ENCODE results near the gene PSMG4. TPM values are rescaled to one million over a fixed set of nuclear protein-coding genes. Genes with fewer than 3 reads are reported as not detected.
A peak's percentile ranks its signal among the peaks of the same experiment; 100 is the strongest.

Gene PSMG4
- total RNA-seq, 1 donor from 2014 or later = 33.5 TPM

DNA sequence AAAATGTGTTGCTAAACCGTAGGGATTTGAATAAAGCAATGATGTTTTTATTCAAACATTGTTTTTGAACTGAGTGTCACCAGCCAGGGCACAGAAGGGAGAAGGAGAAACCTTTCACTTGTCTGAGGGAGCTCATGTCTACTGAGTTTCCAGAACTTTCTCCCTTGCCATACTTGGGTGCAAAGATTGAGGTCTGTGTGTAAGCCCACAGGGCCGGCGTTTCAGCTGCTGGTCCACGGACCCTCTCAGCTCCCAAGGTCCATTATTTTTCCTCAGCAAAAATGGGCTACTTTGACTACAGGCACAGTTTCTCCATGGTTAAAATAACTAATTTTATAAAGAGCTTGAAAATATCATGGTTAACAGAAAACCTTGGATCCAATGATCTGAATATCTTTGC is 32.6 kb downstream of the PSMG4 start:
- DNase-seq = no peak

DNA sequence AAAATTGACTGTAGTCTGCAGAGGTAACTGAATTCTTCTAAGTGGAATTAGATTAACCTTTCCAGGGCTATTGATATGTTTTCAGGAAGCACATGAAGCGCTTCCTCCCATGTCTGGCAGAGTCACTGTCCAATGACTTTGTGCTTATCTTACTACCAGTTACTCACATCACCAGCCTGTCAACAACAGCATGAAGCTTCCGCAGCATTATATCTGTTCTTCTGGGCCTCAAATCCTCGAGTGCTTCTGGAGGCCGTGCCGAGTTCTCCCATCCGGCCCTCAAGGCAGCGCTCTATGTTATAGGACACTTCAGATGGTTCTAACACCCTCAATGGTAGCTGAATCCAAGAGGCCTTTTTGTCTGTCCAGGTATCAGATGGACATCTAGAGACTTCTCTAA is 33.2 kb downstream of the PSMG4 start:
- peak; percentile 19 for DNase-seq

DNA sequence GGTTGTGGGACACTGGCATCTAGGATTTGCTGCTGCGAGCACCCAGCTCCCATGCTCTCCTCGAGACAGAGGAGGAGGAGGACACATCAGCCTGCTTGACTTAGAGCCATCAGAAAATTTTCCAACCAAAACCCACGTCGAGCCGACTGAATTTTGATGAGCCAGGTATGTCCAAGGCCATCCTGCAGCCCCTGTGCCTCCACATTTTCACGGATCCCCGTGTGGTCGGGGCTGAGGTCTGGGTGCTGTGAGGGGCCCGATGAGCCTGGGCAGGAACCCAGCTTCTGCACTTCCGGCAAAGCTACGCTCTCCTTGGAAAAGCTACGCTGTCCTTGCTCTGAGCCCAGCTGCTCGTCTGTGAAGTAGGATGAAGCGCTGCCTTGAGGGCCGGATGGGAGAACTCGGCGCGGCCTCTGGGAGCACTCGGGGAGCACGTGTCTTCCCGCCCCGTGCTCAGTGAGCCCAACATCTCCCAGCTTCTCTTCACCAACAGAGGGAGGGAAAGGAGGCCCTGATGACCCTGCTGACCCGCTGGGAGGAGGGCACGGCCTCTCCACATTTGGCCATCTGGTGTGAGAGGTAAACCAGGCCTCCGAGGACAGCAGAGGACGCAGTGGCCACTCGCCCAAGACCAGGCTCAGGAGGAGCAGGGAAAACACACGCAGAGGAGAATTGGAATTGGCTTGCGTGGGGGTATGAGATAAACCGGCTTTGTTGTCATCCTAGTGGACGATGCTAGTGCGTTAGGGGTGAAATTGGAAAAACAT is 33.9 kb downstream of the PSMG4 start:
- DNase-seq = no peak

DNA sequence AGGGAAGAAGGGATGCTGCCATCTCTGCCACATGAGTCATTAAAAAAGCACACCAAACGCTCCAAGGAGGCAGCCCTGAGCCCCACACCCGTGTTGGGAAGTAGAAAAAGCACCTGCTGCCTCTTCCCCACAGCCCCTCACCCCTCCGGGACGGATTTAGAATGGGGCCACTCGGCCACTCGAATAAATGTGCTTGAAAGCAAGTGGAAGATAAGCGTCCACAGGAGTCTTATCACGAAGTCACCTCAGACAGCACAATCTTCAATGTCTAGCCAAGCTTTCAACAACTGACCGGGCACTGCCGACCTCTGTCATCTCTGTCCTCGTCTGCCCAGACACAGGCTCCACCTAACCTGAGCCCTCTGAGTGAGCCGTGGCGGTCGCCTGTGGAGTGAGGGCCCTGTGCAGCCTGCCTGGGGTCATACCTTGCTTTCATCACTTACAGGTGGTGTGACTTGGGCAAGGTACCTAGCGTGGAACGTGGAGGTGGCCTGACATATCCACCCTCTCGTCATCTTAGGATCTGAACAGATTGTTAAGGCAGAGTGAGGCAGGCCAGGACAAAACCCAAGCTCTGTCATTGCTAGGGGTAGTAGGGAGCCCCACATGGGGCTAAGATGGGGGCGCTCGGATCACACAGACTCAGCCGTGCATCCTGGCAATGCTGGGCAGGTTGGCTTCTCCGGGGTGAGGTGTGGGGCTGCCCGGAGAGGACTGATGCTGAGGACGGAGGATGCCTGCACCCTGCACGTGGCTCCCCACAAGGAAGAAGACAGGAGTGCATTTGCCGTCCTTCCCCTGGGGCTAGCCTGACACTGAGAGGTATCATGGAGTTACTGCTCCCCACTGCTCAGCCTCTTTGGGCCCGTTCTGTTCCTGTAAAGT is 34.8 kb downstream of the PSMG4 start:
- DNase-seq = no peak

DNA sequence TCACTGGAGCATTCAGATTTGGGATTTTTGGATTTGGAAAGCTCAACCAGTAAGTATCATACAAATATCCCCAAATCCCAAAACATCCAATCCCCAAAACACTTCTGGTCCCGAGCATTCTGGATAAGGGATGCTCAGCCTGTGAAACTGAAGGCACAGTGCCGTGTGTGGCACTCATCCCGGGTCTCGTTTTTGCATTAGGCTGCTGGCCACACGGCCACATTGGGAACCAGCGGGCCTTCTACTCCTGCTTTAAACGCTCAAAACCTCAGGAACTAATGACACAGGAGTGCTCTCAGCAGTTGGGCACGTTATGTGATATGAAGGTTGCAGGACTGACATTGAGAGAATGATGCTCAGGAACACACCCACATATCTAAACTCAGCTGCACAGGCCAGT is 35.6 kb downstream of the PSMG4 start:
- no peak for DNase-seq

DNA sequence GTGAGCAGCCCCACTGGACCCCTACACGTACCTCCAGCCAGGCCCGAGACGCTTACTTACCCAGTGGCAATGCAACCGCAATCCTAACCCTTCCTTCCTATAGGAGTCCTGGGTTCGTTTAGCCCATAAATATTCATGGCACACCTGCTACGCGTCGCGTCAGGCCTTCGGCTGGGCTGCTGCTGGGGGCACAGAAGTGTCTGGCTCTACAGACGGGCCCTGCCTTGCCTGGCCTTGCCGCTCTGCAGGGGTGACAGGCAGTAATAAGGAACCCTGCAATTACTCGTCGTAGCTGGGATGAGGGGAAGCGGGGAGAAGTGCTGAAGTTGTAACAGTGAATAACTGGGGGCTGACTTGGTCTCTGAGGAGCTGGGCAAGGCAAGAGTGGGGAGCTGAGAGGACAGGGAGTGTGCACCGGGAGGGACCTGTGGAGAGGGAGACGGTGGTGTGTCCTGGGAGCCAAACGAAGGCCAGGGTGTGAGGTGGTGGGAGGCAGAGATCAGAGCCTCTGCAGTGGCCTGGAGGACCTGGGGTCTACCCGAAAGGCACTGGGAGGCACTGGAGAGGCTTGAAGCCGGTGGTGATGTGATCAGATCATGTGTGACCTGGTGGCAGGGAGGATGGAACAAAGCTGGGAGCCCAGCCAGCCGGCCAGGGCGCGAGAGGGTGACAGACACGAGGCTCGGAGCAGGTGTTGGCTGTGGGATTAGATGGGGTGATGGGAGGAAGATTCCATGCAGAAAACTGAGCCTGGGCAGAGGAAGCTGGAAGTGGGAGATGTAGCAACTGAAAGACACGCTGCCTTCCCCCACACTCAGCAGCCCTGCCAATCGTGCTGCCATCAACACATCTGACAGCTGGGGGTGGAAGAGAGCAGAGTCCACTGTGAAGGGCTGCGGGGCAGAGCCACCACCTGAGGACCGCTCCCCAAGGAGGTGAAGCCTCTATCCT is 36.4 kb downstream of the PSMG4 start:
- DNase-seq = peak; percentile 51

DNA sequence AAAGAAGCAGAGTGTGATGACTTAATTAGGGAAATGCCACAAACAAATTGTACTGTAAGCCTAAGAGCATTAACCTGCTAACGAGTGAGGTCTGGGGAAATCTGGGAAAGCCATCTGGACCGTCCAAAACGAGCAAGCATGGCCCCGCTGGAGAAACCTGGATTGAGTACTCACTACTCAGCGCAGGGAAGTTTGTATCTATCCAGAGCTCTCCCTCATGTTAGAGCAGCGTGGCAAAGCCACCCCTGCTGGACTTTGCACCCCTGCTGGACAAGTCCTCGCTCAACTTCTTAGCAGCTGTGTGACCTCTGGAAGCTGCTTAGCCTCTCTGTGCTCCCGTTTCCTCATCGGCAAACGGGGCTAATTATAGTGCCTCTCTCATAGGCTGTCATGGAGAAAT is 37.3 kb downstream of the PSMG4 start:
- no peak for DNase-seq

DNA sequence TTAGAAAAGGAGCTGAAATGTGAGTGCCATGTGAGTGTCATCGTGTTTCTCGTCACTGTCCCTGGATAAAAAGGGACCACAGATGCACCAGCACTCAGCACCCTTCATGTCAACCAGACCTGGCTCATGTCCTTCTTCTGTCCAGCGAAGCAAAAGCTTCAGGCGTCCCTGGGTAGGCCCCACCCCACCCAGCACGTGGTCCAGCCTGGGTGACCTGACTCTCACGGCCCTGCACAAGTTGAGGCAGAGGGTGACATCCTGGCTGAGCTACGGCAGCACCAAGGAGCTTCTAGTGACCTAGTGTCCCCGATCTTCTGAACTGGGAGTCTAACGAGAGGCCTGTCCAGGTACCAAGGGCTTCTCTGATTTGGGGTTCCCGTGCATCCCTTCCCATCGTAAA is 37.8 kb downstream of the PSMG4 start:
- no peak for DNase-seq

DNA sequence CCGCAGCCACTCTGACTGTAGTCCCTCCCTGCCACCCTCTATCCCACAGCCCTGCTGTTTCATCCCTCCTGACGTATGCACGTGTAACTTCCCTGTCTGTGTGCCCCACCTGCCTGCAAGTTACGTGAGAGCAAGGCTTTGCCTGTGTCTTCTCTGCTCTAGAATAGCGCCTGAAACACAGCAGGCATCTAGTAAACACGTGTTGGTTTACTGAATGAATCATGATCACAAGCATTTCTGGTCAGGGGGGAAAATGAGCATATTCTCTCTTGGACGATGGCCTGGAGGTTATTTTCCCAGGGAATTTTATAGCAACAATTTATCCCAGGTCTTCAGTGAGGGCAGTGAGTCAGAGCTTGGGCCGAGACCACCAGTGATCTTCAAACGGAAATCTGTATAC is 38.3 kb downstream of the PSMG4 start:
- no peak for DNase-seq

DNA sequence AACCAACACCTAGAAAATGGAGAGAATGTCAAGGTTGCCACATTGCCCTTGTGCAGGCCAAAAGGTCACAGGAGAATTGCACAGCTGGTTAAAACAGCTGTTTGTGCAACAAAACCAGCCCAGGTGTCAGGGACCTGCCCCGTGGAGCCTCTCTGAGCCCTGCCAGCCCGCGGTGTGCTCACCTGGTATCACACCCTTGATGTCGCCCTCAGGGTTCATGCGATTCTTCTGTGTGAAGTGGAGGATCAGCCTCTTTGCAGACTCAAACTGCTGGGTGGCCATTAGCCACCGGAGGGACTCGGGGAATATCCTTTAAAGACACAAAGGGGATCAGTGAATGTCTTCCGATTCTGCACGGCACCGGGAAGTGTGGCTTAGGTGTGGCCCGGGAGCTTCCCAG is 39.2 kb downstream of the PSMG4 start:
- DNase-seq = no peak

DNA sequence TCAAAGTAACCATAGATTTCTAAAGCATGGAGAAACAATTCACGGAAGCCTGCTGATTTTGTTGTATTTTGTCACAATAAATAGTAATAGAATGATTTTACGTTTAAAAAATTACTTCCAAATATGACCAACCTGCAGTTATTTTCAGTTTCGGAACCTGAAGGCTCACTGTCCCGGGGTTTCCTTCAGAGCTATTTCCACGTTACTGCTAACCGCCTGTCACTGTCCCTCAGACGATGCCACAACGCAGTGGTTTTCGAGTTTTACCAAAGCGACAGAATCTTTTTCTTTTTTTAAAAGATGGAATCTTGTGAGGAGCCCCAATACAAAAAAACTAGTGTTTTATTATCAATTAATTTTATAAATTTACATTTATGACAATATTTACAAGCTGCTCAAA is 40.5 kb downstream of the PSMG4 start:
- no peak for DNase-seq

DNA sequence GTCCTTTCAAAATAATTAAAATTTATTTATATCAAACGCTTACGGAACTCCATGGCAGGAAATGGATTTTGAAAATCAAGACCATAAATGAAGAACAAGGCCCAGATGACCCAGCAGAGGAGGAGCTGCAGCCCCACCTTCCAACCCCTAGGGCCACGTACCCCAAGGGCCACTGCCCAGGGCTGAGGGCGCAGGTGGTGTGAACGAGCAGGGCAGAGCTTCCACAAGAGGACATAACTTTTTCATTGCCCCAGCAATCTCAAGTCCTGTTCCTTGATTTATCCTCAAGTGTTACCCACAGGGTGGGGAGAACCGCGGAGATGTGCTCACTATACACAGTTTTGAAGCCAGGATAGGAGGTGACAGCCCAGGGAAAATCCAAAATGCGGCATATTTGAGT is 42.8 kb downstream of the PSMG4 start:
- no peak for DNase-seq

DNA sequence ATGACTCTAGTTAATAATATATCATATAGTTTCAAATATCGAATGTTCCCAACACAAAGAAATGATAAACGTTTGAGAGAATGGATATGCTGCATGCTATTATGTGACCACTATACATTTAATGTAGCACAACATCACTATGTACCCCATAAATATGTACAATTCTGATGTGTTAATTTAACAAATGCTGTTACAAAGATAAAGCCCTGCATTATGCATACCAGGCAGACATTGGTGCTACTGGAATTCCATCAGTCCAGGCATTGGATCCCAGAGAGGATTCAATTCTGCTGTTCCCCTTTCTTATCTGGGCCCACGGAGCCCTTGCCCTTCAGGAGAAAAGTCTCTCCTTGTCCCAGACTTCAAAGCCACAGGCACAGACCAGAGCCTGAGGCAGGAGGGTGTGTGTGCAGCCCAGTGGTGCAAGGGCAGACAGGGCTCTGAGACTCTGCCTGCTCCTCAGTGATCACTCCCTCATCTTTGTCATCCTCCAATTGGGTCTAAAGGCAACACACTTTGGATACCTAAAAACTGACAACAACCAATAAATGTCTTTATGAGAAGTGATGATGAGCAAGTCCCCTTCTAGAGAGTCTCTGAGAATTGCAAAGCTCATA is 45.2 kb downstream of the PSMG4 start:
- no peak for DNase-seq

DNA sequence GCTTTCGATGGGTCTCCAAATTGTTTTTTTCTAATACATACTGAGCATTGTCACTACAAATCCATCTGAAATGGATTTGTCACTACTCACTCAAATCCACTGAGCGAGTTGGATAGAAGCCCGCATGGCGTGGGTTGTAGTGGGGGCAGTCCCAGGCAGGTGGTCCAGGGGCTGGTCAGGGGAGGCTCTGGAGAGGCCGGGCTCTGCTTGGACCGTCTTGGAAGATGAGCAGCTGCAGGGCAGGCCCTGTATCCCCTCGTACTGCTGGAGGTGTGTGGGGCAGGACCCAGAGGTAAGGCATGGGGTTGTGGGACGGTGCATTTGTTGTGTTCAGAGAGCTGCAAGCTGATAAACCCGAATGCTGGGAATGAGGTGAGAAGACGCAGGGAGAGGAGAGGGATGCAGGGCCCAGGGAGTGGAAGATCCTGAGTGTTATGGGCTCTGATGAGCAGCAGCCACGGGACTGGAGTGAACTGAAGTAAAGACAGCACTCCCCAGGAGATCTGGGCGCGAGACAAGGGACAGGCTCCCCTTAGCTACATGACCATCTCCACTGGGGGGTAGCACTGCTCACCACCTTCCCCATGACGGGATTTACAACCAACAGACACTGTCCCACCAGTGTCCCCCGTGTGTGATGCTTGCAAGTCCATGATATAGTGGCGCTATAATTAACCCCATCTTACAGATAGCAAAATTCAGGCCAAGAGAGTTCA is 45.9 kb downstream of the PSMG4 start:
- DNase-seq = no peak

DNA sequence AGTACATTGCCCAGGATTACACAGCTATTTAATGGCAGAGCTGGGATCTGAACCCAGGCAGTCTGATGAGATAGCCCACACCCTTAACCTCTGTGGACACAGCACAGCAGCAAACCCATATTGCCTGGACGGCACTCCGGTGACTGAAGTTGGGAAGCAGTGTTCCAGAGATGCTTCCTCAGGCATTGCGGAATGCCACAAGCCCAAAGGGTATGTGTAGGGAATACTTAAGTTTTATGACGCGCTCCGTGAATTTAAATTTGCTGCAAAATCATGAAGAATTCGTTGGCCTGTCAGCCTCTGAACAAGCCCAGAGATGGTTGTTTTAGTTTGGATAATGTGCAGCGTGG is 46.4 kb downstream of the PSMG4 start:
- no peak for DNase-seq

DNA sequence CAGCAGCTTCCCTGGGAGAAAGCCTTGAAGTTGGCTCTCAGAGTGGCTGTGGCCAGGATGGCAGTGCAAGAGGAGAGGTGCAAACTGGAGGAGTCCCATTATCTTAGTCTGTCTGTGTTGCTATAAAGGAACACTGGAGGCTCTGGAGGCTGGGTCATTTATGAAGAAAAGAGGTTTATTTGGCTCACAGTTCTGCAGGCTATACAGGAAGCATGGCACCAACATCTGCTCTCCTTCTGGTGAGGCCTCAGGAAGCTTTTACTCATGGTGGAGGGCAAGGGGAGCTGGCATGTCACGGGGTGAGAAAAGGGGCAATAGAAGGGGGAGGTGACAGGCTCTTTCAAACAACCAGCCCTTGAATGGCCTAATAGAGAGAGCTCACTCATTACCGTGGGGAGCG is 47.1 kb downstream of the PSMG4 start:
- DNase-seq = no peak

DNA sequence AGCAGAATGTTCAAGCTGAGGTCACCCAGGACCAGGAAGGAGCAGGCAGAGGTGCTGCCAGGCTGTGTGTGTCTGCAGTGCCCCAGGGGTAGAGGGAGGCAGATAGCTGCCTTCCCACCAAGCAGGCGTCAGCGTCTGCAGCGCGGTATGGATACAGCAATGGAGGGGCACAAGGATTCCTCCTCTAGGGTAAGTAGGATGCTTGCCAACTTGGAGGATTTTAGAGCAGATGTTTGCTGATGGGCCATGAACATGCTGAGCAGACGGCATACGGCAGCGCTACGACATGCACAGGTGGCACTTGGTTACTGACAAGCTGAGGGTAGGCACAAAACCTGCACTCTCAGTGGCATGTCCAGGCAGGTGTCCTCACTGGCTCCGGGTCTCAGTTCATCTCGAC is 48.1 kb downstream of the PSMG4 start:
- no peak for DNase-seq

DNA sequence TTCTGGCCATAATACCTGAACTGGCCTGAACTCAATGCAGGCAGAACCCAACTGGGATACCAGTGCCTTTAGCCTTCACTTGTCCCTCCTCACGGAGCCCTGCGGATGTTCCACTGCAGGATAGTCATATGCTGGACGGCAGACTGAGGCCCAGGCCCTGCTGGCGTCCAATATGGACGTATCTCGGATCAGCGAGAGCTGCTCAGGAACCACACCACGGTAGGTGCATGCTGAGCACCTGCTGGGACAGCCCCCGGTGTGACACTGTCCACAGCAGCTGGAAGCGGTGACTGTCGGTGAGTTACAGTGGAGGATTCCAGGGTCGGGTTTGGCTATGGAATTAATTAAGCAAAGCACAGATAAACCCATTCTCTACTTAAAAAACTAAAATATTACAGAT is 48.7 kb downstream of the PSMG4 start:
- no peak for DNase-seq

DNA sequence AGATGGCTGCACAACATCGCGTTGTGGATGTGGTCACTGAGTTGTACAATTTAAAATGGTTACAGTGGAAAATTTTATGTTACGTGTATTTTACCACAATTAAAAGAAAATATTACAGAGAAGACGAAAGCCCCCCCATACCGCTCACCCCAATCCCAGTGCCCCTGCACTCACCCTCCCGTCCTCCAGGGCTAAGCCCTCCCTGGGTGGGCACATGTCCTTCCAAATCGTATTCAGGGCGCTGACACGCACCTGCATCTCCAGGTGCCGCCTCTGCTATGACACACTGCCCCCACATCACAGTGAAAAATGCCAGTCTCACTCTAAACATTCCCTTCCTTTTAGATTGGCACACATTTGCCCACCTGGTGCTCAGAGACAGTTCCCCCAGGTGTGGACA is 49.4 kb downstream of the PSMG4 start:
- no peak for DNase-seq

DNA sequence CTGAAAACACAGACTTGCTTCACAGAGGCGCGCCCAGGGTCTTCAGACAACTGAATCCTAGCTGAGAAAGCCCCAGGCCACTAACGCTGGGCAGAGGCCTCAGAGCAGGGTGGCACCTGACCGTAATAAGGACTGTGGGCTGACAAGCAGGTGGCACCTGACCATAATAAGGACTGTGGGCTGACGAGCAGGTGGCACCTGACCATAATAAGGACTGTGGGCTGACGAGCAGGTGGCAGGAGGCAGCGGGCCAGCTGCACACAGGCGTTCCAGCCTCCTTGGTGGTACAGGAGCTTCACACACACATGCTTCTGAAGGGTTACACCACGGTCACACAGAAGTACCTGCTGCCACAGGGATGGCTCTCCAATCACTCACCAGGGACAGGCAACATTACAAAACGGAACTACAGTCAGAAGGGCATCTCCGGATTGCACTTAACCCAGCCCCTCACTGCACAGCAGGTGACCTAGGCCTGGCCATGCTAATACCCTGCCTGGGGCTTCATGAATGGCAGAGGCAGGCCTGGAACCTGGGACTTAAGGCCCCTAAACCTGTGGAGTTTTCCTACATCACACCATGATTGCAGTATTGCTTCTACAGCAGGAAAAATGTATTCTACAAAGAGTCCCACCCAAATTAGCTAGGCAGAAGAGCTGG is 50.8 kb downstream of the PSMG4 start:
- DNase-seq = no peak

DNA sequence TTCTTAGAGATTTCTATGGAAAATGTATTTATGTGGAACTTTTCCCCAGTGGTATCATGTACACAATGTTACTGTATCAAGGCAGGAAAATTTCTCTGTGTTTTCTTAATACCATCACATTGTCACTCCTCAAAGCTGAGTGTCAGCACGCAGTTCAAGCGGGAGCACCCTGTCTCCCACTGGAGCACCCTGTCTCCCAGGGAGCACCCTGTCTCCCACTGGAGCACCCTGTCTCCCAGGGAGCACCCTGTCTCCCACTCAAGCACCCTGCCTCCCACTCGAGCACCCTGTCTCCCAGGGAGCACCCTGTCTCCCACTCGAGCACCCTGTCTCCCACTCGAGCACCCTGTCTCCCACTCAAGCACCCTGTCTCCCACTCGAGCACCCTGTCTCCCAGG is 51.3 kb downstream of the PSMG4 start:
- DNase-seq = no peak

All from dermis blood vessel endothelial cell (primary cell).